ENCODE results near the gene EML6.

Gene EML6

GRCh38 chr2:54775710-54776109 is 52.2 kb downstream of the EML6 start:
- DNase-seq (ENCODE audit: low read depth, low spot score): no peak
- in situ Hi-C loops (cut with HindIII; ENCODE audit: low sequenced_read_pairs): no loop called here
- no peak for TF ChIP-seq CTCF (IDR thresholded peaks at IDR 0.05; ENCODE audit: low read depth, low read length)
- no peak overlapping the region for H3K4me3 ChIP-seq (ENCODE audit: low read depth, low read length)

DNA sequence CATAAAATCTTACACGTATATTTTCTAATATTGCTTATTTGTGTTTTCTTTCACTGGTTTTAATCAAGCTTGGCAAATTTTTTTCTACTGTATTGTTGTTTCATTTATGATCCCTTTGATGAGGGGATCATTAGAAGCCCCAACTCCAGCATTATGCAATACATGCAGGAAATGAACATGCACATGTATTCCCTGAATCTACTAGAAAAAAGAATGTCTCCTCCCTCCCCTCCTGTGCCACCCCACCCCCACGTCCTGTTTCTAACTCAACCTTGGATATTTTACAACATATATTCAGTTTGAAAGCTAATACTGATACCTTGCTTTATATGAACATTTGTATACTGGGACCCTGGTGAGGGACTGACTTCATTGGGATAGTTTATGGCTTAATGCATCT is 53.0 kb downstream of the EML6 start:
- no peak overlapping the region for H3K4me3 ChIP-seq (ENCODE audit: low read depth, low read length)
- TF ChIP-seq CTCF (IDR thresholded peaks at IDR 0.05; ENCODE audit: low read depth, low read length): no peak
- no peak for DNase-seq (ENCODE audit: low read depth, low spot score)
- in situ Hi-C loops (cut with HindIII; ENCODE audit: low sequenced_read_pairs): no loop called here

GRCh38 chr2:54783349-54783748 is 59.9 kb downstream of the EML6 start:
- DNase-seq (ENCODE audit: low read depth, low spot score): no peak
- TF ChIP-seq CTCF (IDR thresholded peaks at IDR 0.05; ENCODE audit: low read depth, low read length): no peak
- in situ Hi-C loops (cut with HindIII; ENCODE audit: low sequenced_read_pairs): no loop called here
- no peak overlapping the region for H3K4me3 ChIP-seq (ENCODE audit: low read depth, low read length)

DNA sequence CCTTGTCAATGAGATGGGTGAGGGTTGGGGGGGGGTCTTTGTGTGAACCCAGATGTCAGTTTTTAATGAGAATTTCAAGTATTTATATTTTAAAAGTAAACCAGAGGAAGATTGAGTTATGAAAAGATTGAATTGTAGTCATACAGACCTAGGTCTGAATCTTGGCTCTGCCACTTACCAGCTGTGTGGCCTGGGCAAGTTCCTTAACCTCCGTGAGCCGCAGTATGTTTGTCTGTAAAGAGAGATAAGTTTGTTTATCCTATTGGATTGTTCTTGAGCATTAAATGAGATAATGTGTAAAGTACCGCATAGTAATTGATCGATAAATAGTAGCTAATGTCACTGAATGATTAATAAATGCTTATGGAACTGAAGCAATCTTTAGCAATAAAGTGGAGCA is 63.8 kb downstream of the EML6 start:
- no peak for DNase-seq (ENCODE audit: low read depth, low spot score)
- H3K4me3 ChIP-seq (ENCODE audit: low read depth, low read length): no peak overlapping the region
- in situ Hi-C loops (cut with HindIII; ENCODE audit: low sequenced_read_pairs): no loop called here
- TF ChIP-seq CTCF (IDR thresholded peaks at IDR 0.05; ENCODE audit: low read depth, low read length): no peak

DNA sequence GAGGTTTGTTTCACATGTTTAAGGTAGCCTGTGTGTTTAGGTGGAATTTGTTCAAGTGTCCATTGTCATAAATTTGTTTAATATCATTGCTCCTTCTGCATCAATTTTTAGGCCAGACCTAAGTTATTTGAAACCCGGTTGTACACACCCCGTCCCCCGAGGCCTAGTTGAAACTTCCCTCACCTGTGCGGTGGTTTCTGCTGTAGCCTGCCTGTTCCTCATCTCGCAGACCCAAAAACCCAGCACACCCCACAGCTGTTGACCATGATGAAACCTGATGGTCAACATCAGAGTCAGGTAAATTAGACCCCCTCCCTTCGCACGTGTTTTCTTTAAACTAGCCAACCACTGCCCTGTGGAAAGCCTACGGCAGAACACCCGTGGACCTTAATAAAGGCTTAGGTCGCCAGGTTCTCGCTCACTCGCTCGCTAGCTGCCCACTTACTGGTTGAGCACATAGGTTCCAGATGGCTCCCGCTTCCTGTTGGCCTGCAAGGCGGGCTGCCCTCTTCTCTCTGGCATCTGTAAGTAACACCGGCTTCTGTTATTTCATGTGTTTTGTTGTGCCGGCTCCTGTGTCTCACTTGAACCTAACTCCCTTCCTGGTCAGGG is 64.4 kb downstream of the EML6 start:
- in situ Hi-C loops (cut with HindIII; ENCODE audit: low sequenced_read_pairs): no loop called here
- no peak for DNase-seq (ENCODE audit: low read depth, low spot score)
- no peak overlapping the region for H3K4me3 ChIP-seq (ENCODE audit: low read depth, low read length)
- no peak for TF ChIP-seq CTCF (IDR thresholded peaks at IDR 0.05; ENCODE audit: low read depth, low read length)

- in situ Hi-C loops (cut with HindIII; ENCODE audit: low sequenced_read_pairs): no loop called here
- DNase-seq (ENCODE audit: low read depth, low spot score): no peak
- TF ChIP-seq CTCF (IDR thresholded peaks at IDR 0.05; ENCODE audit: low read depth, low read length): no peak
- no peak overlapping the region for H3K4me3 ChIP-seq (ENCODE audit: low read depth, low read length)
Measured at GRCh38 chr2:54789878-54790277, 66.4 kb downstream of the EML6 start.

GRCh38 chr2:54791831-54792230 is 68.4 kb downstream of the EML6 start:
- in situ Hi-C loops (cut with HindIII; ENCODE audit: low sequenced_read_pairs): no loop called here
- H3K4me3 ChIP-seq (ENCODE audit: low read depth, low read length): no peak overlapping the region
- no peak for TF ChIP-seq CTCF (IDR thresholded peaks at IDR 0.05; ENCODE audit: low read depth, low read length)
- DNase-seq (ENCODE audit: low read depth, low spot score): no peak

Data from astrocyte of the spinal cord (primary cell).